GM12878 (cell line): ENCODE measurements around the gene SQOR. TPM values are rescaled to one million over a fixed set of nuclear protein-coding genes. Genes with fewer than 3 reads are reported as not detected.

ENCODE experiments used
- FOXK2 ChIP-seq: fragments of 450-650 bp; IDR thresholded peaks from 2 replicates; pipeline ENCODE4 v1.6.1; 2017; ENCODE audit warnings: mild to moderate bottlenecking, moderate library complexity
- HDGF ChIP-seq: fragments of 450-650 bp; IDR thresholded peaks from 2 replicates; pipeline ENCODE4 v1.6.1; 2016; ENCODE audit warnings: antibody characterized with exemption
- IRF4 ChIP-seq: IDR thresholded peaks from 2 replicates; pipeline ENCODE4 v1.6.1; 2011; ENCODE audit warnings: low read depth, low read length
- NRF1 ChIP-seq: conservative IDR thresholded peaks from 2 replicates; pipeline ENCODE4 v1.6.1; 2011; ENCODE audit warnings: mild to moderate bottlenecking, low read depth, low read length, improper control_type of control experiment
- PAX8 ChIP-seq: fragments of 450-650 bp; IDR thresholded peaks from 2 replicates; pipeline ENCODE4 v1.6.1; 2017; ENCODE audit warnings: mild to moderate bottlenecking, moderate library complexity
- RAD21 ChIP-seq: IDR thresholded peaks from 2 replicates; pipeline ENCODE4 v1.6.1; 2011; ENCODE audit warnings: mild to moderate bottlenecking, low read depth, low read length, moderate library complexity; ENCODE audit not compliant: insufficient read depth
- RUNX3 ChIP-seq: IDR thresholded peaks from 2 replicates; pipeline ENCODE4 v1.6.1; 2012; ENCODE audit warnings: low read length, inconsistent platforms
- SREBF1 ChIP-seq: IDR thresholded peaks from 2 replicates; pipeline ENCODE4 v1.6.1; 2012; ENCODE audit warnings: mild to moderate bottlenecking, low read length
- polyA plus RNA-seq, 11 experiments: library from polyadenylated mRNA; depleted of rRNA in 4 of 11; unstranded in 6 of 11; stranded (reverse) in 5 of 11; fragments of >200 nt; fragmentation: Nextera tagmentation in 4 of 11; fragmentation: Illumina TruSeq in 1 of 11; extraction: Ambion mirVana in 4 of 11; extraction: Trizol in 1 of 11; gene quantifications; 1 replicate in 1 of 11; 2 replicates in 10 of 11; pipeline versions ENCODE4 v1.2.1 to v1.2.3, GENCODE V29; 2011 to 2016; ENCODE audit warnings: inconsistent platforms in 2 of 11, missing spikeins in 2 of 11, low read depth in 1 of 11
- total RNA-seq, 4 experiments: library from RNA; depleted of rRNA in 3 of 4; stranded (reverse); fragments of >200 nt in 3 of 4; fragmentation: Illumina TruSeq in 1 of 4; extraction: Trizol in 1 of 4; gene quantifications; 2 replicates each; pipeline versions ENCODE4 v1.2.1 to v1.2.3, GENCODE V29; 2013 to 2021
- TF ChIP-seq, protein P1 (sequence below): fragments of 450-650 bp; IDR thresholded peaks from 2 replicates; pipeline ENCODE4 v1.6.1; 2017; ENCODE audit warnings: mild to moderate bottlenecking, moderate library complexity
- TF ChIP-seq, protein P2 (sequence below): fragments of 450-650 bp; IDR thresholded peaks from 2 replicates; pipeline ENCODE4 v1.6.1; 2016; ENCODE audit warnings: mild to moderate bottlenecking
- TF ChIP-seq, protein P3 (sequence below): fragments of 450-650 bp; IDR thresholded peaks from 2 replicates; pipeline ENCODE4 v1.6.1; 2016; ENCODE audit warnings: mild to moderate bottlenecking

Gene SQOR
- total and polyA plus RNA-seq, 10 of the 15 experiments (the other 5 are each of a cell fraction or from before 2014, with no cell fraction given): 14.5 to 74.7 (median 44.2) TPM

DNA sequence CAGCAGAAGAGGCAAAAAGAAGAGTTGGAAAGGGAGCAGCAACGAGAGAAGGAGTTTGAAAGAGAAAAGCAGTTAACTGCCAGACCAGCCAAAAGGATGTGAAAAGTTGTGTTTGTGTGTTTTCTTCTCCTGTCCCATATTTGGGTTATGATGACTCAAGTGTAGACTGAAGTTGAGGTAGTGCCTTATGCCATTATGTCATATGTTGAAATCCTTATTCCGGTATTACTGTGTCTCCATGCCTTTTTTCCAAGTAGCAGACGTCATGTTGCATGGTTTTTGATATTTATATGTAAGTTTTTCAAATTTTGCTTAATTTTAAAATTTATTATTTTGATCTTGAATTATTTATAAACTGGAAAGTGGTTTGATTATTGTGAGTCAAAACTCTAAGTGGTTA, 28.4 kb upstream of the SQOR start (continued):
- TF ChIP-seq, protein P1, sequence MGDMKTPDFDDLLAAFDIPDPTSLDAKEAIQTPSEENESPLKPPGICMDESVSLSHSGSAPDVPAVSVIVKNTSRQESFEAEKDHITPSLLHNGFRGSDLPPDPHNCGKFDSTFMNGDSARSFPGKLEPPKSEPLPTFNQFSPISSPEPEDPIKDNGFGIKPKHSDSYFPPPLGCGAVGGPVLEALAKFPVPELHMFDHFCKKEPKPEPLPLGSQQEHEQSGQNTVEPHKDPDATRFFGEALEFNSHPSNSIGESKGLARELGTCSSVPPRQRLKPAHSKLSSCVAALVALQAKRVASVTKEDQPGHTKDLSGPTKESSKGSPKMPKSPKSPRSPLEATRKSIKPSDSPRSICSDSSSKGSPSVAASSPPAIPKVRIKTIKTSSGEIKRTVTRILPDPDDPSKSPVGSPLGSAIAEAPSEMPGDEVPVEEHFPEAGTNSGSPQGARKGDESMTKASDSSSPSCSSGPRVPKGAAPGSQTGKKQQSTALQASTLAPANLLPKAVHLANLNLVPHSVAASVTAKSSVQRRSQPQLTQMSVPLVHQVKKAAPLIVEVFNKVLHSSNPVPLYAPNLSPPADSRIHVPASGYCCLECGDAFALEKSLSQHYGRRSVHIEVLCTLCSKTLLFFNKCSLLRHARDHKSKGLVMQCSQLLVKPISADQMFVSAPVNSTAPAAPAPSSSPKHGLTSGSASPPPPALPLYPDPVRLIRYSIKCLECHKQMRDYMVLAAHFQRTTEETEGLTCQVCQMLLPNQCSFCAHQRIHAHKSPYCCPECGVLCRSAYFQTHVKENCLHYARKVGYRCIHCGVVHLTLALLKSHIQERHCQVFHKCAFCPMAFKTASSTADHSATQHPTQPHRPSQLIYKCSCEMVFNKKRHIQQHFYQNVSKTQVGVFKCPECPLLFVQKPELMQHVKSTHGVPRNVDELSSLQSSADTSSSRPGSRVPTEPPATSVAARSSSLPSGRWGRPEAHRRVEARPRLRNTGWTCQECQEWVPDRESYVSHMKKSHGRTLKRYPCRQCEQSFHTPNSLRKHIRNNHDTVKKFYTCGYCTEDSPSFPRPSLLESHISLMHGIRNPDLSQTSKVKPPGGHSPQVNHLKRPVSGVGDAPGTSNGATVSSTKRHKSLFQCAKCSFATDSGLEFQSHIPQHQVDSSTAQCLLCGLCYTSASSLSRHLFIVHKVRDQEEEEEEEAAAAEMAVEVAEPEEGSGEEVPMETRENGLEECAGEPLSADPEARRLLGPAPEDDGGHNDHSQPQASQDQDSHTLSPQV: no peak
- TF ChIP-seq, protein P2, sequence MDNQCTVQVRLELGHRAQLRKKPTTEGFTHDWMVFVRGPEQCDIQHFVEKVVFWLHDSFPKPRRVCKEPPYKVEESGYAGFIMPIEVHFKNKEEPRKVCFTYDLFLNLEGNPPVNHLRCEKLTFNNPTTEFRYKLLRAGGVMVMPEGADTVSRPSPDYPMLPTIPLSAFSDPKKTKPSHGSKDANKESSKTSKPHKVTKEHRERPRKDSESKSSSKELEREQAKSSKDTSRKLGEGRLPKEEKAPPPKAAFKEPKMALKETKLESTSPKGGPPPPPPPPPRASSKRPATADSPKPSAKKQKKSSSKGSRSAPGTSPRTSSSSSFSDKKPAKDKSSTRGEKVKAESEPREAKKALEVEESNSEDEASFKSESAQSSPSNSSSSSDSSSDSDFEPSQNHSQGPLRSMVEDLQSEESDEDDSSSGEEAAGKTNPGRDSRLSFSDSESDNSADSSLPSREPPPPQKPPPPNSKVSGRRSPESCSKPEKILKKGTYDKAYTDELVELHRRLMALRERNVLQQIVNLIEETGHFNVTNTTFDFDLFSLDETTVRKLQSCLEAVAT: no peak
- no peak for TF ChIP-seq FOXK2
- TF ChIP-seq SREBF1: no peak
- no peak for TF ChIP-seq NRF1
- TF ChIP-seq, protein P3, sequence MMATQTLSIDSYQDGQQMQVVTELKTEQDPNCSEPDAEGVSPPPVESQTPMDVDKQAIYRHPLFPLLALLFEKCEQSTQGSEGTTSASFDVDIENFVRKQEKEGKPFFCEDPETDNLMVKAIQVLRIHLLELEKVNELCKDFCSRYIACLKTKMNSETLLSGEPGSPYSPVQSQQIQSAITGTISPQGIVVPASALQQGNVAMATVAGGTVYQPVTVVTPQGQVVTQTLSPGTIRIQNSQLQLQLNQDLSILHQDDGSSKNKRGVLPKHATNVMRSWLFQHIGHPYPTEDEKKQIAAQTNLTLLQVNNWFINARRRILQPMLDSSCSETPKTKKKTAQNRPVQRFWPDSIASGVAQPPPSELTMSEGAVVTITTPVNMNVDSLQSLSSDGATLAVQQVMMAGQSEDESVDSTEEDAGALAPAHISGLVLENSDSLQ: no peak
- TF ChIP-seq RUNX3: peak; percentile 49; the same call in 1 of the 2 replicates
- no peak for TF ChIP-seq PAX8
- TF ChIP-seq IRF4: 0 out of 2 replicates have a peak, but pooled peaks have one; percentile 15
- TF ChIP-seq HDGF: no peak
- TF ChIP-seq RAD21: no peak
